Right cardiac atrium (tissue), 5 donors: ENCODE measurements around the gene DTWD1. TPM values are rescaled to one million over a fixed set of nuclear protein-coding genes. Genes with fewer than 3 reads are reported as not detected.
A peak's percentile ranks its signal among the peaks of the same experiment; 100 is the strongest.
"Not testable (repeated sequence)": the region's sequence is repeated elsewhere in the genome, so short reads cannot be mapped to it uniquely, and the experiment has no call there.

ENCODE experiments used
- ATAC-seq, 2 donors: fragments of 200-7000 bp; cut with Tn5 transposase; one replicate each; pipeline versions ENCODE4 v1.8.0 to v1.9.1; 2020; ENCODE audit warnings: moderate library complexity in 2 of 2, mild to moderate bottlenecking in 1 of 2
- DNase-seq, 3 donors: peaks; one replicate each; pipeline ENCODE4 v3.0.0-alpha.2; 2020
- H3K27ac ChIP-seq: one replicate; pipeline ENCODE4 v1.5.1; 2013; ENCODE audit warnings: mild to moderate bottlenecking, low read length, control low read depth, moderate library complexity
- H3K27me3 ChIP-seq: one replicate; pipeline ENCODE4 v1.6.1; 2013; ENCODE audit not compliant: control insufficient read depth, insufficient read depth
- H3K4me1 ChIP-seq: one replicate; pipeline ENCODE4 v1.6.1; 2013; ENCODE audit warnings: low read length; ENCODE audit not compliant: control insufficient read depth, insufficient read depth
- H3K4me3 ChIP-seq: one replicate; pipeline ENCODE4 v1.5.1; 2013; ENCODE audit warnings: low read length, control low read depth
- H3K9me3 ChIP-seq: one replicate; pipeline ENCODE4 v1.6.1; 2013; ENCODE audit warnings: low read length; ENCODE audit not compliant: control insufficient read depth
- WGBS: extraction: QIAGEN DNeasy Blood & Tissue Kit; methylation state at CpG from one replicate; pipeline ENCODE4 v1.1.7; 2013; 5-methylcytosine and 5-hydroxymethylcytosine counted together
- intact Hi-C, 4 donors: fragments of 100-400 bp; cut with DNase I; formaldehyde crosslinking; loops; one replicate each; pipeline versions ENCODE4 v1.11.0 to v1.14.0; 2022 to 2023
- long read RNA-seq, 4 donors: library from polyadenylated mRNA; unstranded; transcript quantifications; one replicate each; pipeline ENCODE4 v2.0.0, GENCODE V29; 2020 to 2021
- polyA plus RNA-seq: library from polyadenylated mRNA; stranded (reverse); fragments of 200-250 nt; gene quantifications from one replicate; pipeline ENCODE4 v1.2.3, GENCODE V29; 2013
- total RNA-seq, 4 donors: library from RNA; stranded (reverse); fragmentation: NEBNext Ultra II Directional; extraction: Animal tissue kit (Norgen Biotek cat#: 25700); gene quantifications; one replicate each; pipeline ENCODE4 v1.2.1, GENCODE V29; 2021
- donor health status: healthy with polysubstance abuse.
- donor health status: DM: no; HTN: yes; CAD: no.
- donor health status: DM: no; HTN: no; CAD: no.
- donor health status: DM: no; HTN: yes; CAD: no; lungs with severe emphysema.
- donor health status: DM: yes; HTN: yes; CAD: no.

DTWD1 gene, protein sequence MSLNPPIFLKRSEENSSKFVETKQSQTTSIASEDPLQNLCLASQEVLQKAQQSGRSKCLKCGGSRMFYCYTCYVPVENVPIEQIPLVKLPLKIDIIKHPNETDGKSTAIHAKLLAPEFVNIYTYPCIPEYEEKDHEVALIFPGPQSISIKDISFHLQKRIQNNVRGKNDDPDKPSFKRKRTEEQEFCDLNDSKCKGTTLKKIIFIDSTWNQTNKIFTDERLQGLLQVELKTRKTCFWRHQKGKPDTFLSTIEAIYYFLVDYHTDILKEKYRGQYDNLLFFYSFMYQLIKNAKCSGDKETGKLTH
- total RNA-seq = 10 to 100 TPM; 23.4 to 31.2 (median 26.8) TPM
- 14.0 TPM for polyA plus RNA-seq
- long read RNA-seq, donor 1, transcript DTWD1-202 (5 exons, 1,584 nt) = major isoform, 5 of 50 reads
- long read RNA-seq, donor 1, partial matches to known transcripts = 12 of 50 reads
- long read RNA-seq, donor 1, other reads (novel, unspliced or antisense) = 31 of 50 reads
- long read RNA-seq, donor 2, transcript DTWD1-202 (5 exons, 1,584 nt) = major isoform, 5 of 20 reads
- long read RNA-seq, donor 2, partial matches to known transcripts = 6 of 20 reads
- long read RNA-seq, donor 2, other reads (novel, unspliced or antisense) = 9 of 20 reads
- long read RNA-seq, donor 3, transcript DTWD1-202 (5 exons, 1,584 nt) = major isoform, 19 of 107 reads
- long read RNA-seq, donor 3, partial matches to known transcripts = 22 of 107 reads
- long read RNA-seq, donor 3, other reads (novel, unspliced or antisense) = 66 of 107 reads
- long read RNA-seq, donor 4, partial matches to known transcripts = 10 of 19 reads
- long read RNA-seq, donor 4, other reads (novel, unspliced or antisense) = 8 of 19 reads

DNA sequence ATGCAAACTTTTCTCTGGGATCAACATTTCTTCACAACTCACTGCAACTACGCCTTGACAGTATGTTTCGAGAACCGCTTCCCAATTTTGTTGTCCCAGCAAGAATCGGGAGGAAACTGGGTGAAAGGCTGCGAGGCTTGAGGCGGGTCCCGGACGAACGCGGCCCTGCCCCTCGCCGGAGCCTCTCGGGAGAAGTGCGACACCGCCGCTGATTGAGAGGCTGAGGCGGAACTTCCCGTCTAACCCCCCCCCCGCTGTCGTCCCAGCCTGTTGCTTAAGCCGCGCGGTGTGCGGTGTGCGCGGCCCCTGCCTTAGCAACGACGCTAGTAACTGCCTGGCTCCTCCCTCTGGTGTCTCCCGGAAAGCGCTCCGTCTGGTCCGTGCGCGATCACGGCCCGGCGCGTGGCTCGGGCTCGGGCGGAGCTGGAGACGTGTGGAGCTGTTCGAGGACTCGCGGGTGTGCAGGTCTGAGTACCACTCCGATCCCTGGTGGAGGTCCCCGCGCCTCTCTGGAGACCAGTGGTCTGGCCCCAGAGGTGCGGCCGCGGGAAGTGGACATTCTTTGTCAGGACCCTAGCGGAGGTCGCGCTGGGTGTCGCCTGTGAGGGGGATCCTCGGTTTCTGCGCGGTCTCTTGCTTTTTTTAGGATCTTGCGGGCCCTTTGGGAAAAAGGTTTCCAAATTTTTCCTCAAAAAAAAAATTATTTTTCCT lies at the start of gene DTWD1, which contains the start of gene FAM227B:
Gene DTWD1, plus strand, starts transcription at position 391 of the 711 bp plus-strand sequence. CDS start 4,120 bp downstream, outside the sequence.
Gene FAM227B, minus strand, starts transcription at position 161 of the 711 bp plus-strand sequence. CDS start 5,647 bp downstream, outside the sequence.
- WGBS = under 1% methylated on average over 59 of the region's 59 CpGs
- peak within 1 kb of the TSS; percentile 54 for H3K4me3 ChIP-seq
- H3K27me3 ChIP-seq = no peaks in the 10 kb centered on the region
- H3K27ac ChIP-seq = peak within 1 kb of the TSS; percentile 78
- intact Hi-C loops = loop anchor here in 1 of 4 donors (10.0 kb wide), 1 partner anchor 274 kb away; no protein-coding TSS in a partner anchor
- H3K4me1 ChIP-seq = no peaks in the 10 kb centered on the region
- no peaks in the 10 kb centered on the region for H3K9me3 ChIP-seq
- DNase-seq (peak; percentile 98 to 99 (median 99)), ATAC-seq (peak; percentile 100)

DNA sequence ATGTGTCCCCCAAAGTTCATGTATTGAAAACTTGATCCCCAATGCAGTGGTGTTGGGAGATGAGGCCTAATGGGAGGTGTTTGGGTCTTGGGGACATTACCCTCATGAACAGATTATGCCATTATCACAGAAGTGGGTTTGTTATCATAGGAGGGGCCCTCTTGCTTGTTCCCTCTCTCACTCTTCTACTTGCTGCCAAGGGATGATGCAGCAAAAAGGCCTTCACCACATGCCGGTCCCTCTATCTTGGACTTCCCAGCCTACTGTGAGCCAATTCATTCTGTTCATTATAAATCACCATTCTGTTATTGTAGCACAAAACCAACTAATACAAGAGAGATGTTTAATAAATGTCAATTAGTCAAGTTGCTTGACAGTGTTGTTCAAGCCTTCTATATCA lies 47.4 kb upstream of the DTWD1 start:
- ATAC-seq (no peak), DNase-seq (no peak)
- Histone ChIP-seq H3K27me3 (no peaks in the 10 kb centered on the region), H3K9me3 (no peaks in the 10 kb centered on the region), H3K27ac (no peak overlapping the region), H3K4me3 (no peak overlapping the region), H3K4me1 (no peaks in the 10 kb centered on the region)
- intact Hi-C loops = no loop called here
- 88% methylated on average over 1 of the region's 1 CpG for WGBS

DNA sequence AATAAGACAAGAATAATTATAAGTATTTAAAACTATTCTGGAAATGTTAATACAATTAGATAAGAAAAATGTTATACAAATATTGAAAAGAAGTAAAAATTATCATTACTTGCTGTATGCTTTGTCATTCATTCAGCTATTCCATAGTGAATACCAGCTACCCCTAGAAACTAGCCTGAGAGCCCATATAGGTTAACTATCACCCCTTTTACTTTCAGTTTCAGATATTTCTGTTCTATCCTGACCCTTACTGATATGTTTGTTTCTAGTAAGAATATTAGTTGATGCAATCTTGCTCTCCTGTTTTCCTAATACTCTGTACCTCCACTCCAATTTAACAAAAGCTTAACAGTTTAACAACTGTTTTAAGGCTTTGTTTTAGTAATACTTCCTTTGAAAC lies 31.8 kb upstream of the DTWD1 start:
- no peak for DNase-seq
- H3K27ac ChIP-seq = no peak overlapping the region
- H3K4me1 ChIP-seq = no peaks in the 10 kb centered on the region
- no peaks in the 10 kb centered on the region for H3K9me3 ChIP-seq
- no peaks in the 10 kb centered on the region for H3K27me3 ChIP-seq
- intact Hi-C loops = no loop called here
- no peak for ATAC-seq
- H3K4me3 ChIP-seq = no peak overlapping the region

DNA sequence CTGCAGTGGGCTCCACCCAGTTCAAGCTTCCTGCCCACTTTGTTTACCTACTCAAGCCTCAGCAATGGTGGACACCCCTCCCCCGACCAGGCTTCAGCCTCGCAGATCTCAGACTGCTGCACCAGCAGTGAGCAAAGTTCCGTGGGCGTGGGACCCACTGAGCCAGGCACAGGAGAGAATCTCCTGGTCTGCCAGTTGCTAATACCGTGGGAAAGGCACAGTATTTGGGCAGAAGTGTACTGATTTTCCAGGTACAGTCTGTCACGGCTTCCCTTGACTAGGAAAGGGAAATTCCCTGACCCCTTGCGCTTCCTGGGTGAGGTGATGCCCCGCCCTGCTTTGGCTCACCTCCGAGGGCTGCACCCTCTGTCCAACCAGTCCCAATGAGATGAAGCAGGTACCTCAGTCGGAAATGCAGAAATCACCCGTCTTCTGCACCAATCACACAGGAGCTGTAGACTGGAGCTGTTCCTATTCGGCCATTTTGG lies 28.0 kb upstream of the DTWD1 start:
- H3K4me1 ChIP-seq, H3K27me3 ChIP-seq, ATAC-seq, H3K27ac ChIP-seq, H3K9me3 ChIP-seq, intact Hi-C loops, H3K4me3 ChIP-seq: not testable (repeated sequence)
- DNase-seq = peak in 2 of 3 donors; percentile 30 to 33
- WGBS = 95% methylated on average over 12 of the region's 12 CpGs

DNA sequence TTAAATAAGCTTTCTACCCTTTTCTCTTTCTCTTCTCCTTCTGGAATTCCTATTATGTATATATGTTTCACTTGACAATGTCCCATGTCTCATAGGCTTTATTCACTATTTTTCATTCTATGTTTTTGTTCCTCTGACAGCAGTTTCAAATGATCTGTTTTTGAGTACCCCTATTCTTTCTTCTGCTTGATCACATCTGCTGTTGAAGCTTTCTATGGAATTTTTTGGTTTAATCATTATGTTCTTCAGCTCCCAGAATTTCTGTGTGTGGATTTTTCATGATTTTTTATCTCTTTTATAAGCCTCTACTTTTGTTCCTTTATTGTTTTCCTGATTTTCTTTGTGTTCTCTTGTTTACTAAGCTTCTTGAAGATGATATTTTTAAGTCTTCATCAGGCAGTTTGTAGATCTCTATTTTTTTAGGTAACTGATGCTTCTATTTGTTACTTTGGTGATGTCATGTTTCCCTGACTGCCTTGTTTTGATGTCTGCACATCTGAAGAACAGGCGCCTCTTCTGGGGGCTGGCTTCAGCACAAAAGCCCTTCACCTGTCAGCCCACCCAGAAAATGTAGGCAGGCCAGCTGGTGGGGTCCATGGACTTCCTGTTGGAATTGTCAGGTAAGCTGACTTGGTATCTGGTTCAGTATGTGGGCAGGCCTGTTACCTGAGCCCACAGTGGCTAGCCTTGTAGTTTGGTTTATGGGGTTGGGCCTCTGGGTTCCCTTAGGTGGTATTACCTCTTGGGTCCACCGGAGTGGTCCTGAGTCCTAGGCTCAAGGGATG lies 16.0 kb upstream of the DTWD1 start:
- Histone ChIP-seq H3K27ac (no peak overlapping the region), H3K9me3 (no peaks in the 10 kb centered on the region), H3K4me1 (no peaks in the 10 kb centered on the region), H3K4me3 (no peak overlapping the region), H3K27me3 (no peaks in the 10 kb centered on the region)
- intact Hi-C loops = no loop called here
- DNase-seq (peak in 1 of 3 donors; percentile 18), ATAC-seq (no peak)
- 100% methylated on average over 2 of the region's 2 CpGs for WGBS

DNA sequence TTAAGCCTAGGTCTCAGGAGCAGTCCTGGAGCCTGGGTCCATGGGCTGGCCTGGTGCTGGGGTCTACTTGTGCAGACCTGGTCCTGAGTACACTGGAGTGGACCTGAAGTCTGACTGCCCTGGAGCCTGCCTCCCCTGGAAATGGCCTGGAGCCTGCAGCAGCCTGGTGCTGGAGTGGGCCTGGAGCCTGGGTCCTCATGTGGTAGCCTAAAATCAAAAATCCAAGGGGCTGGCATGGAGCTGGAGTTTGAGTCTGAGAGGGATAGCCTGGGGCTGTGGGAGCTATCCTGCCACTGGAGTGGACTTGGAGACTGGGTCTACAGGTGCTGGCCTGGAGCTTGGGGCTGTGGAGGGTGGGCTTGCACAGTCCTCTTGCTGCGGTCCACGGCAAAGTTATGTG lies 15.3 kb upstream of the DTWD1 start:
- intact Hi-C loops = no loop called here
- no peaks in the 10 kb centered on the region for H3K9me3 ChIP-seq
- no peak overlapping the region for H3K4me3 ChIP-seq
- ATAC-seq (no peak), DNase-seq (peak in 1 of 3 donors; percentile 11)
- H3K27me3 ChIP-seq = no peaks in the 10 kb centered on the region
- no peak overlapping the region for H3K27ac ChIP-seq
- H3K4me1 ChIP-seq = no peaks in the 10 kb centered on the region
- 97% methylated on average over 2 of the region's 2 CpGs for WGBS

DNA sequence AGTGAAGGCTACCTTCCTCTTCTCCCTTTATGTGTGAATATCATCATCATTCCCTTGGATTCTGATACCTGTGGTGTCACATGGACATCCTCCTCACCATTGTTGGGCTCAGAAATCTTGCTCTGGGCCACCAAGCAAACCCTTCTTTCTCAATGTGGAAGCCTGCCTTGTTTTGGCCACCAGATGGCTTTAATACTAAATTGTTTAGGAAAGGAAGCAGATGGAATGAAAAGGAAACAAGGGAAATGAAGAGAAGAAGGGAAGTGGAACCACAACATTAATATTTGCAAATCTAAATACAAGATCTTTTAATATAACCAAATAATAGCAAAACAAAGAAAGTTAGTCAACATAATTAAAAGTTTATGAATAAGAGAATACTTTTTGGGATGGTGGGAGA lies 14.3 kb upstream of the DTWD1 start:
- no peak overlapping the region for H3K4me3 ChIP-seq
- no peaks in the 10 kb centered on the region for H3K4me1 ChIP-seq
- no peaks in the 10 kb centered on the region for H3K9me3 ChIP-seq
- H3K27me3 ChIP-seq = no peaks in the 10 kb centered on the region
- intact Hi-C loops = no loop called here
- ATAC-seq (no peak), DNase-seq (no peak)
- no peak overlapping the region for H3K27ac ChIP-seq

DNA sequence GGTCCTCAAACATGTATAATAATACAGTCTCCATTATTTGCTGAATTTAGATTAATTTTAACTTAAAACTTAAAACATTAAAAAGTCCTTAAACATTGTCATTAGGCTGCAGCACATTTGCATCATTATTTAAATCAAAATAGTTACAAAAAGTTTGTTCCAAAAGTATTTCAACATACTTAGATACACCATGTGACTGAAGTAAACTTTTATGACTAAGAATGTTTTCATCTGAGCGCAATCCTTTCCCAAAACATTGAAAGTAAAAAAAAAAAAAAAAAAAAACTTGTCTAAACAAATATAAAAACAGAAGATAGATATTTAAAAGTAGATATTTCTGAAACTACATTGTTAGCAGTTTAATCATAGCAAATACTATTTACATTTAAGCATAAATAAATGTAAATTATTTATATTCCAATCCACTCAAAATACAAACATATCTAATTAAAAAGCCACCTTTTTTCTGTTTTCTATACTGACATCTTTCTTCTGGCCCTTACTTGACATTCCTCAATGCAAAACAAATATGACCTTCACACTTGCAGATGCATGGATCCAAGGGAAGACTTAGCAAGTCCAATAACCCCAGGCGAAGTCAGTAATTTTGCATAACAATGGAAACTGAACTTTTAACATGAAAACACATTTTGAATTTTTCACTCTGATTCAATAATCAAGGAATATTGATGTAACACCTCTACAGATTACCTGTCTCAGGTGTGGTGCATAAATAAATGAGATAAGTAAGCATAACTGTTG lies 10.5 kb upstream of the DTWD1 start:
- ATAC-seq (no peak), DNase-seq (no peak)
- no peaks in the 10 kb centered on the region for H3K27me3 ChIP-seq
- 94% methylated on average over 2 of the region's 2 CpGs for WGBS
- H3K4me3 ChIP-seq = no peak overlapping the region
- no peaks in the 10 kb centered on the region for H3K4me1 ChIP-seq
- intact Hi-C loops = no loop called here
- no peaks in the 10 kb centered on the region for H3K9me3 ChIP-seq
- no peak overlapping the region for H3K27ac ChIP-seq

DNA sequence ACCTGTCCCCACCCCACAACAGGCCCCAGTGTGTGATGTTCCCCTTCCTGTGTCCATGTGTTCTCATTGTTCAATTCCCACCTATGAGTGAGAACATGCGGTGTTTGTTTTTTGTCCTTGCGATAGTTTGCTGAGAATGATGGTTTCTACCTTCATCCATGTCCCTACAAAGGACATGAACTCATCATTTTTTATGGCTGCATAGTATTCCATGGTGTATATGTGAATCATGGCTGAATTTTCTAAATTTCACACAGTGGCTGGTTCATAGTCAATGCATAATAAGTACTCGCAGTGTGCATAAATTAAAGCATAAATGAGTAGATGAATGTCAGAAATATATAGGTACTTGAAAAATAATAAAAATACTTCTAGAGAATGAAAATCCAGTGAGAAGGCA lies 8.6 kb upstream of the DTWD1 start:
- ATAC-seq, H3K4me1 ChIP-seq, DNase-seq, H3K4me3 ChIP-seq, H3K27me3 ChIP-seq, H3K9me3 ChIP-seq, H3K27ac ChIP-seq, intact Hi-C loops: not testable (repeated sequence)
- WGBS = 98% methylated on average over 3 of the region's 3 CpGs

DNA sequence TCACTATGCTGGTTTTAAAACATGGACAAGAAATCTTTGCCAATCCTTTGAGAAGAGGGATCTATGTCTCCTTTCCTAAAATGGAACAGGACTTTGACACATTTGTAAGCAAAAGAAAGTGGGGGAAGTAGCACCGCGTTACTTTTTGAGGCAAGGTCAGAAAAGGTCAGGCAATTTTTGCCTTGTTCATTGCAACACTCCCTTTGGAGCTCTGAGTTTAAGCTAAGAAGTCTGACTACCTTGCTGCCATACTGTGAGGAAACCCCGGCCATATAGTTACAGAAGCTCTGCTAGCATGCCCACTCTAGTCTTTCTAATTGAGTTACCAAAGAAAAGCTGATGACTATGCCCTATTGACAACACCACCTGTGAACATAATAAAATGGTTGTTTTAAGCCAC lies 1.6 kb upstream of the DTWD1 start:
- Histone ChIP-seq H3K27me3 (no peaks in the 10 kb centered on the region), H3K9me3 (no peaks in the 10 kb centered on the region), H3K4me1 (no peaks in the 10 kb centered on the region), H3K27ac (no peak overlapping the region), H3K4me3 (peak overlapping the region; percentile 2)
- ATAC-seq = no peak
- WGBS = 90% methylated on average over 3 of the region's 3 CpGs
- no peak for DNase-seq
- intact Hi-C loops = no loop called here
